SK-N-SH treated with all-trans-retinoic acid at 6 μM for 48 hours (cell line): Measurements from ENCODE around the gene PHOSPHO1.

Experiments used
- ATAC-seq: fragments of 200-7000 bp; cut with Tn5 transposase; 3 replicates; pipeline ENCODE4 v1.9.1; 2020; ENCODE audit warnings: mild to moderate bottlenecking, moderate library complexity
- ARNTL ChIP-seq: fragments of 450-650 bp; formaldehyde crosslinking; IDR thresholded peaks from 2 replicates; pipeline ENCODE4 v1.5.0; 2020; ENCODE audit warnings: low read depth, mild to moderate bottlenecking, moderate library complexity, borderline replicate concordance
- BACH2 ChIP-seq: fragments of 250-450 bp; sonication (Bioruptor Pico); IDR thresholded peaks from 2 replicates; pipeline ENCODE4 v1.9.0; 2021; ENCODE audit warnings: mild to moderate bottlenecking, borderline replicate concordance
- CREB5 ChIP-seq: fragments of 250-450 bp; sonication (Bioruptor Pico); IDR thresholded peaks from 2 replicates; pipeline ENCODE4 v1.5.1; 2020; ENCODE audit warnings: low read depth, mild to moderate bottlenecking, moderate library complexity
- CSRNP3 ChIP-seq: fragments of 250-450 bp; sonication (Bioruptor Pico); IDR thresholded peaks from 2 replicates; pipeline ENCODE4 v1.5.1; 2021; ENCODE audit warnings: mild to moderate bottlenecking, moderate library complexity
- ESRRG ChIP-seq: fragments of 250-450 bp; sonication (Bioruptor Pico); IDR thresholded peaks from 2 replicates; pipeline ENCODE4 v1.6.1; 2021; ENCODE audit warnings: mild to moderate bottlenecking
- ISL1 ChIP-seq: fragments of 250-450 bp; sonication (Bioruptor Pico); IDR thresholded peaks from 2 replicates; pipeline ENCODE4 v2.1.2; 2022; ENCODE audit warnings: mild to moderate bottlenecking, moderate library complexity
- OSR1 ChIP-seq: fragments of 250-450 bp; sonication (Bioruptor Pico); IDR thresholded peaks from 2 replicates; pipeline ENCODE4 v1.8.0; 2022; ENCODE audit warnings: moderate library complexity, mild to moderate bottlenecking, inconsistent platforms
- PATZ1 ChIP-seq: fragments of 250-450 bp; sonication (Bioruptor Pico); IDR thresholded peaks from 2 replicates; pipeline ENCODE4 v1.8.0; 2020; ENCODE audit warnings: mild to moderate bottlenecking, moderate library complexity, borderline replicate concordance
- POU6F1 ChIP-seq: fragments of 250-450 bp; sonication (Bioruptor Pico); IDR thresholded peaks from 2 replicates; pipeline ENCODE4 v1.8.0; 2021; ENCODE audit warnings: low read depth, mild to moderate bottlenecking, moderate library complexity, borderline replicate concordance
- PPARA ChIP-seq: fragments of 250-450 bp; sonication (Bioruptor Pico); IDR thresholded peaks from 2 replicates; pipeline ENCODE4 v1.5.0; 2020; ENCODE audit warnings: mild to moderate bottlenecking, borderline replicate concordance
- SNAI2 ChIP-seq: fragments of 250-450 bp; sonication (Bioruptor Pico); IDR thresholded peaks from 2 replicates; pipeline ENCODE4 v1.5.0; 2020; ENCODE audit warnings: mild to moderate bottlenecking, moderate library complexity
- TCF4 ChIP-seq: fragments of 250-450 bp; sonication (Bioruptor Pico); IDR thresholded peaks from 2 replicates; pipeline ENCODE4 v1.8.0; 2021; ENCODE audit warnings: mild to moderate bottlenecking, moderate library complexity, borderline replicate concordance
- TSHZ2 ChIP-seq: fragments of 250-450 bp; sonication (Bioruptor Pico); IDR thresholded peaks from 2 replicates; pipeline ENCODE4 v1.5.0; 2020; ENCODE audit warnings: mild to moderate bottlenecking, moderate library complexity
- ZFP3 ChIP-seq: fragments of 250-450 bp; sonication (Bioruptor Pico); IDR thresholded peaks from 2 replicates; pipeline ENCODE4 v1.5.0; 2020; ENCODE audit warnings: mild to moderate bottlenecking, moderate library complexity
- ZNF565 ChIP-seq: fragments of 450-650 bp; formaldehyde crosslinking; conservative IDR thresholded peaks from 2 replicates; pipeline ENCODE4 v1.5.0; 2020; ENCODE audit warnings: low read depth, mild to moderate bottlenecking, moderate library complexity
- ZNF70 ChIP-seq: fragments of 450-650 bp; formaldehyde crosslinking; IDR thresholded peaks from 2 replicates; pipeline ENCODE4 v1.5.0; 2020; ENCODE audit warnings: mild to moderate bottlenecking, moderate library complexity

Gene PHOSPHO1

GRCh38 chr17:49252148-49252695 lies 21.6 kb upstream of the PHOSPHO1 start:
- ATAC-seq = no peak

GRCh38 chr17:49249890-49250522 lies 19.4 kb upstream of the PHOSPHO1 start:
- ATAC-seq = no peak
- no peak for TF ChIP-seq ESRRG (CRISPR knock-in tag)
- no peak for TF ChIP-seq TSHZ2 (CRISPR knock-in tag)
- TF ChIP-seq ARNTL = no peak
- TF ChIP-seq SNAI2 (CRISPR knock-in tag) = no peak
- no peak for TF ChIP-seq POU6F1 (CRISPR knock-in tag)
- TF ChIP-seq CSRNP3 = no peak
- no peak for TF ChIP-seq ISL1 (CRISPR knock-in tag)
- TF ChIP-seq ZFP3 (CRISPR knock-in tag) = no peak
- TF ChIP-seq CREB5 (CRISPR knock-in tag) = no peak
- TF ChIP-seq BACH2 (CRISPR knock-in tag) = no peak
- no peak for TF ChIP-seq TCF4 (CRISPR knock-in tag)
- no peak for TF ChIP-seq ZNF565 (CRISPR knock-in tag)
- TF ChIP-seq OSR1 (CRISPR knock-in tag) = no peak
- TF ChIP-seq, all 23 proteins: peak for 0

More at GRCh38 chr17:49252148-49252695, 21.6 kb upstream of the PHOSPHO1 start:
- TF ChIP-seq PATZ1 (CRISPR knock-in tag) (no peak), PPARA (CRISPR knock-in tag) (no peak), CREB5 (CRISPR knock-in tag) (no peak), CSRNP3 (no peak), ZNF70 (CRISPR knock-in tag) (no peak), POU6F1 (CRISPR knock-in tag) (no peak), OSR1 (CRISPR knock-in tag) (no peak)
